Ishikawa (cell line): ENCODE results near the gene KRTAP19-5.

ENCODE experiments used
- CEBPB ChIP-seq: IDR thresholded peaks from 2 replicates; pipeline ENCODE4 v1.6.1; 2012
- CREB1 ChIP-seq: IDR thresholded peaks from 2 replicates; pipeline ENCODE4 v1.6.1; 2012; ENCODE audit warnings: low read depth
- EGR1 ChIP-seq: IDR thresholded peaks from 2 replicates; pipeline ENCODE4 v1.6.1; 2012
- EP300 ChIP-seq: IDR thresholded peaks from 2 replicates; pipeline ENCODE4 v1.6.1; 2012; ENCODE audit warnings: borderline replicate concordance
- FOXM1 ChIP-seq: IDR thresholded peaks from 2 replicates; pipeline ENCODE4 v1.6.1; 2012; ENCODE audit warnings: low read depth, borderline replicate concordance
- MAX ChIP-seq: IDR thresholded peaks from 2 replicates; pipeline ENCODE4 v1.6.1; 2012
- NFIC ChIP-seq: IDR thresholded peaks from 2 replicates; pipeline ENCODE4 v1.6.1; 2012
- RAD21 ChIP-seq: IDR thresholded peaks from 2 replicates; pipeline ENCODE4 v1.6.1; 2012; ENCODE audit warnings: low read depth
- REST ChIP-seq: IDR thresholded peaks from 2 replicates; pipeline ENCODE4 v1.6.1; 2012; ENCODE audit warnings: low read depth, mild to moderate bottlenecking
- TAF1 ChIP-seq: IDR thresholded peaks from 2 replicates; pipeline ENCODE4 v1.6.1; 2012; ENCODE audit warnings: low read depth, mild to moderate bottlenecking
- TCF12 ChIP-seq: IDR thresholded peaks from 2 replicates; pipeline ENCODE4 v1.6.1; 2012; ENCODE audit warnings: low read depth
- TEAD4 ChIP-seq: IDR thresholded peaks from 2 replicates; pipeline ENCODE4 v1.6.1; 2012
- USF1 ChIP-seq: IDR thresholded peaks from 2 replicates; pipeline ENCODE4 v1.6.1; 2012
- YY1 ChIP-seq: IDR thresholded peaks from 2 replicates; pipeline ENCODE4 v1.6.1; 2012; ENCODE audit warnings: low read depth
- ZBTB7A ChIP-seq: IDR thresholded peaks from 2 replicates; pipeline ENCODE4 v1.6.1; 2012; ENCODE audit warnings: low read depth

The KRTAP19-5 gene

DNA sequence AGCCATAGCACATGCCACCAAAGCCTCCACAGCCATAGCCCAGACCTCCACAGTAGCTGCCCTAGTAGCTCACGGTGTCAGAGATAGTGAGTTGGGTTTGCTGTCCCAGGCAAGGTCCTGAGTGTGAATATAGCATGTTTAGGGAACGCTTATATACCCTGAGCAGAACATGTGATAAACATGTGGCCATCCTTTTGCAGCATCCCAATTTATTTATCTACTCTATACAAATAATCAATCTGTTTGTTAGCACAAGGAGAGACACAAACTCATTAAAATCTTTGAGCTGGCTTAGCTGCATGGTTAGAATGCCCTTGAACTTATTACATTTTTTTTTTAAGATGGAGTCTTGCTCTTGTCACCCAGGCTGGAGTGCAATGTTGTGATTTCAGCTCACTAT, 14.6 kb downstream of the KRTAP19-5 start, which contains the start of gene KRTAP19-2:
Gene KRTAP19-2 (minus strand): TSS at position 101 of the 400 bp plus-strand sequence. CDS start 88 bp downstream, at position 13.
- TF ChIP-seq TAF1 (no peak), EGR1 (no peak), EP300 (no peak), CREB1 (no peak), USF1 (no peak), RAD21 (no peak), ZBTB7A (no peak), NFIC (no peak), FOXM1 (no peak), TCF12 (no peak), REST (no peak), MAX (no peak), YY1 (no peak), TEAD4 (no peak), CEBPB (no peak)

DNA sequence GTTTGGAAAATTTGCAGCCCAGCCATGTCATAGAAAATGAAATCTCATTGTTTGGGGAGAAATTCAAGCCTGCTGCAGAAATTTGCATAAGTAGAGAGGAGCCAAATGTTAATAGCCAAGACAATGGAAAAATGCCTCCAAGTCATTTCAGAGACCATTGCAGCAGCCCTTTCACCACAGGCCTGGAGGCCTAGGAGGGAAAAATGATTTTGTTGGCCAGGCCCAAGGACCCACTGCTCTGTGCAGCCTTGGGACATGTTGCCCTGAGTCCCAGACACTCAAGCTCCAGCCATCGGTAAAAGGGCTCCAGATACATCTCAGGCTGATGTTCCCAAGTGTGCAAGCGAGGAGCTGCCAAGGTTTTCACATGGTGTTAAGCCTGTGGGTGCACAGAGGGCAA, 15.8 kb downstream of the KRTAP19-5 start:
- TF ChIP-seq EP300 = no peak
- no peak for TF ChIP-seq USF1
- TF ChIP-seq CREB1 = no peak
- no peak for TF ChIP-seq MAX
- no peak for TF ChIP-seq RAD21
- no peak for TF ChIP-seq REST
- no peak for TF ChIP-seq TAF1
- TF ChIP-seq TEAD4 = no peak

DNA sequence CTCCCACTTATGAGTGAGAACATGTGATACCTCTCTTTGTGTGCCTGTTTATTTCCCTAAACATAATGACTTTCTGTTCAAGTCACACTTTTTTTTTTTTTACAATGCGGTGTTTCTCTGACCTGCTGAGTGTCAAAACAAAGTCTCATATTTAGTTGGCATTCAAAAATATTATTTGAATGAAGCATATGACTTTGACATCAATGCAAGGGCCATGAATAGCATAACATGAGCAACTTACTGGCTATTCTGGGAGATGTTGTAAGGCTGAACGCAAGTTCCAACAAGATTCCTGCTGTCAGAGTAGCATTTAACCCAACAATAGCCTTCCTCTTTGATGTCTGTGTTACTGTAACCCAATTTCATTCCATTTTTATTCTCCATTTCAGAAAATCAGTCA, 19.8 kb downstream of the KRTAP19-5 start:
- TF ChIP-seq ZBTB7A (no peak), REST (no peak)

DNA sequence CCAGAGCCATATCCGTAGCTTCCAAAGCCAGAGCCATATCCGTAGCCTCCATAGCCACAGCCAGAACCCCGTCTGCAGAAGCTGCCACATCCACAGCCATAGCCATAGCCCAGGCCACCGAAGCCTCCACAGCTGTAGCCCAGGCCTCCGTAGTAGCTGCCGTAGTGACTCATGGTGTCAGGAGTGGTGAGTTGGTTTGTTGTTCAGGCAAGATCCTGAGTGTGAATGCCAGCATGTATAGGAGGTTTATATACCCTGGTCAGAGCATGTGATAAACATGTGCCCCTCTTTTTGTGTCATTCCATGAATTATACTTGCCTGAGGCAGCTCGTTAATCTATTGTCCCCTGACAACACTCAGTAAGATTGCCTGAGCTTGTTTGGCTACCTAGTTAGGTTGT, 21.8 kb downstream of the KRTAP19-5 start, which contains the start of gene KRTAP19-1:
Gene KRTAP19-1 (minus strand): TSS at position 223 of the 400 bp plus-strand sequence. CDS start 50 bp downstream, at position 173.
- TF ChIP-seq ZBTB7A (no peak), EGR1 (no peak), YY1 (no peak), TAF1 (no peak)

- no peak for TF ChIP-seq TEAD4
- TF ChIP-seq FOXM1 = no peak
- no peak for TF ChIP-seq CEBPB
Observed at GRCh38 chr21:30479259-30479658, 22.7 kb downstream of the KRTAP19-5 start.

GRCh38 chr21:30478004-30478403, 23.9 kb downstream of the KRTAP19-5 start:
- TF ChIP-seq REST = no peak
- TF ChIP-seq TAF1 = no peak
- no peak for TF ChIP-seq FOXM1
- no peak for TF ChIP-seq EGR1
- TF ChIP-seq CEBPB = no peak
- no peak for TF ChIP-seq MAX
- no peak for TF ChIP-seq NFIC
- no peak for TF ChIP-seq TEAD4
- no peak for TF ChIP-seq YY1
- no peak for TF ChIP-seq EP300
- no peak for TF ChIP-seq RAD21
- TF ChIP-seq TCF12 = no peak
- TF ChIP-seq CREB1 = no peak
- no peak for TF ChIP-seq ZBTB7A
- TF ChIP-seq USF1 = no peak
